ENCODE data around the gene CRYL1.

- no peak for TF ChIP-seq YY1 (IDR thresholded peaks at IDR 0.05; ENCODE audit: low read depth)
- TF ChIP-seq EP300 (IDR thresholded peaks at IDR 0.05; ENCODE audit: borderline replicate concordance): no peak; the same call in 1 of the 2 replicates
- TF ChIP-seq TCF12 (IDR thresholded peaks at IDR 0.05; ENCODE audit: low read depth): no peak
- no peak for TF ChIP-seq CREB1 (IDR thresholded peaks at IDR 0.05; ENCODE audit: low read depth)
- no peak for TF ChIP-seq REST (IDR thresholded peaks at IDR 0.05; ENCODE audit: low read depth)
- TF ChIP-seq MAX (IDR thresholded peaks at IDR 0.05): no peak; the same call in 1 of the 2 replicates
- TF ChIP-seq USF1 (IDR thresholded peaks at IDR 0.05): no peak
- TF ChIP-seq NFIC (IDR thresholded peaks at IDR 0.05): no peak
- no peak for TF ChIP-seq CEBPB (IDR thresholded peaks at IDR 0.05)
- no peak for TF ChIP-seq EGR1 (IDR thresholded peaks at IDR 0.05)
- TF ChIP-seq TEAD4 (IDR thresholded peaks at IDR 0.05): 0 out of 2 replicates have a peak, but pooled peaks have one; percentile 16
- no peak for TF ChIP-seq RAD21 (IDR thresholded peaks at IDR 0.05; ENCODE audit: low read depth)
- TF ChIP-seq TAF1 (IDR thresholded peaks at IDR 0.05; ENCODE audit: low read depth): no peak
Observed at GRCh38 chr13:20416223-20416745, 109.4 kb downstream of the CRYL1 start.
